GM19025 (cell line): ENCODE results near the gene AMZ1.

Experiments
- ATAC-seq: cut with Tn5 transposase; IDR thresholded peaks from one replicate; pipeline ENCODE4 v1.9.1; 2021; ENCODE audit warnings: mild to moderate bottlenecking, low read depth, moderate library complexity; ENCODE audit not compliant: unreplicated experiment

Gene AMZ1

GRCh38 chr7:2764621-2765020 lies 76.6 kb downstream of the AMZ1 start:
- no peak for ATAC-seq
